Measurements from ENCODE around the gene MFSD12. TPM values are rescaled to one million over a fixed set of nuclear protein-coding genes. Genes with fewer than 3 reads are reported as not detected.

Gene MFSD12
- total and polyA plus RNA-seq, 2 of the 8 experiments (the other 6 are each of a cell fraction or from before 2014, with no cell fraction given) = 59.6 to 71.3 TPM

- no peak for FAIRE-seq
- WGBS, 2 experiments (ENCODE audit: extremely low coverage in 1 of 2, insufficient coverage in 1 of 2, insufficient read length in 1 of 2, insufficient replicate concordance in 2 of 2, low coverage in 1 of 2, low lambda C conversion rate in 2 of 2, missing lambda C conversion rate in 1 of 2) = 88% methylated on average over 24 of the region's 34 CpGs; no CpG with 5 or more reads in 1 of the 2 experiments
These were observed 6.2 kb downstream of the MFSD12 start for GRCh38 chr19:3550947-3551791.

More at GRCh38 chr19:3550947-3551791, 6.2 kb downstream of the MFSD12 start:
- Histone ChIP-seq H3K56ac (replicated peaks; ENCODE audit: insufficient read length, low read depth, low read length) (no peak overlapping the region), H3K14ac (ENCODE audit: insufficient read length) (no peak overlapping the region), H3K4me3 (ENCODE audit: extremely low read depth in 1 of 4, insufficient read depth in 2 of 4, low read depth in 3 of 4, low read length in 4 of 4) (no peak overlapping the region), H2AK5ac (ENCODE audit: low read depth, low read length) (no peak overlapping the region), H3K18ac (ENCODE audit: extremely low read depth, low read length) (no peak overlapping the region), H3K23me2 (ENCODE audit: low read depth, low read length) (no peaks in the 10 kb centered on the region), H3K79me2 (ENCODE audit: control insufficient read depth in 1 of 2, insufficient read depth in 2 of 2, low read length in 2 of 2) (peaks cover 0 to 2% of the 10 kb centered on the region in 2 experiments; a peak in 1 of 4 replicates), H3K4ac (replicated peaks; ENCODE audit: insufficient read length, low read depth, low read length) (no peak overlapping the region), H2BK15ac (ENCODE audit: low read length) (no peak overlapping the region), H3K4me2 (ENCODE audit: insufficient read depth in 1 of 2, low read depth in 2 of 2, low read length in 2 of 2) (no peak overlapping the region), H4K91ac (replicated peaks; ENCODE audit: insufficient read length, low read length) (no peak overlapping the region), H3K79me1 (ENCODE audit: low read depth, low read length) (peaks cover 4% of the 10 kb centered on the region), H4K5ac (ENCODE audit: insufficient read length, low read depth, low read length) (no peak overlapping the region), H2BK20ac (ENCODE audit: low read length) (no peak overlapping the region), H3K23ac (ENCODE audit: insufficient read length) (no peak overlapping the region), H2BK12ac (ENCODE audit: low read depth, low read length) (no peak overlapping the region), H4K8ac (ENCODE audit: extremely low read depth, insufficient read depth, low read length) (no peak overlapping the region; the same call in 1 of the 2 replicates), H3K4me1 (replicated peaks in 1 of 4; ENCODE audit: control insufficient read depth in 3 of 4, insufficient read depth in 4 of 4, low read length in 3 of 4) (peaks cover 0 to 2% (median under 1%) of the 10 kb centered on the region in 4 experiments; a peak in 4 of 7 replicates), H3K27ac (ENCODE audit: low read depth, low read length) (no peak overlapping the region), H3K27me3 (replicated peaks in 1 of 4; ENCODE audit: control insufficient read depth in 3 of 4, extremely low read depth in 1 of 4, insufficient read depth in 3 of 4, low read length in 3 of 4) (peaks cover 0 to 2% (median under 1%) of the 10 kb centered on the region in 4 experiments; a peak in 3 of 7 replicates), H2BK5ac (ENCODE audit: low read depth, low read length) (no peak overlapping the region), H2AFZ (ENCODE audit: low read length) (no peak overlapping the region), H3K9me3 (ENCODE audit: insufficient read depth in 2 of 2, low read depth in 1 of 2, low read length in 1 of 2) (no peaks in the 10 kb centered on the region), H4K20me1 (replicated peaks in 1 of 2; ENCODE audit: control insufficient read depth in 1 of 2, insufficient read depth in 2 of 2, low read length in 2 of 2) (peaks cover 8 to 25% of the 10 kb centered on the region in 2 experiments), H2BK120ac (replicated peaks; ENCODE audit: low read depth, low read length) (no peak overlapping the region), H3K9ac (replicated peaks in 1 of 4; ENCODE audit: extremely low read depth in 1 of 4, low read depth in 3 of 4, low read length in 3 of 4) (no peak overlapping the region), H3K36me3 (ENCODE audit: control insufficient read depth in 2 of 4, insufficient read depth in 4 of 4, low read length in 3 of 4) (peaks cover 0 to 5% (median 1%) of the 10 kb centered on the region in 4 experiments; a peak in 1 of 8 replicates)
- no peak for TF ChIP-seq ASH2L (IDR thresholded peaks at IDR 0.05; ENCODE audit: low read length)
- no peak for TF ChIP-seq SP4 (IDR thresholded peaks at IDR 0.05; ENCODE audit: low read length)
- ChIA-PET POLR2A (ENCODE audit: partially characterized antibody) (interaction anchor here (1.0 kb wide), 1 partner anchor 19 kb away, joined by 3 read pairs; no protein-coding TSS in a partner anchor), CTCF (ENCODE audit: partially characterized antibody) (interaction anchor here (0.8 to 7.5 kb wide), 8 partner anchors 14 to 191 kb away, joined by 3 to 54 read pairs (median 4); no protein-coding TSS in a partner anchor)
- DNase-seq (ENCODE audit: low read depth in 1 of 2, low spot score in 2 of 2) = no peak

Data from H1 (cell line).